ENCODE results near the gene SAXO2.
"Not testable (repeated sequence)": the region's sequence is repeated elsewhere in the genome, so short reads cannot be mapped to it uniquely, and the experiment has no call there.

The SAXO2 gene

DNA sequence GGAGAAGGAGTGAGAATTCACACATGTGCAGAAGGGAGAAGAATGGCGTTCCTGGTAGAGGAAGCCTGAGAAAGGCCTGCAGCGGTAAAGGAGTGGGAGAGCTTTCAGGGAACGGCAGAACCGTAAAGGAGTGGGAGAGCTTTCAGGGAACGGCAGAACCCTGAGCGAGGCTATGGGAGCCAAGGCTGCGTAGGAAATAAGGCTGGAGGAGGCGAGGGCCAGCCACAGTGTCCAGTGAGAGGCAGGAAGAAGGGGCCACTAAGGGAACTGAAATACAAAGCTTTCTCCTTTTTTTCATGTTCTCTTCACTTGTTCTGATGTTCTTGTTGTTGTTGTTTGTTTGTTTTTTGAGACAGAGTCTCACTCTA, 45.1 kb downstream of the SAXO2 start:
- no peaks in the 10 kb centered on the region for H4K20me1 ChIP-seq (ENCODE audit: low read depth, low read length)
- H2AFZ ChIP-seq (ENCODE audit: low read depth, low read length, severe bottlenecking): no peak overlapping the region
- H3K4me2 ChIP-seq (ENCODE audit: low read depth, low read length, poor library complexity, severe bottlenecking): no peak overlapping the region
- H3K27ac ChIP-seq (ENCODE audit: low read depth, low read length): no peak overlapping the region
- no peaks in the 10 kb centered on the region for H3K79me2 ChIP-seq (ENCODE audit: insufficient read depth, low read length)
- H3K27me3 ChIP-seq (ENCODE audit: low read length): no peaks in the 10 kb centered on the region
- no peak overlapping the region for H3K4me3 ChIP-seq (ENCODE audit: insufficient read depth, low read length, poor library complexity, severe bottlenecking)
- no peak overlapping the region for H3K9ac ChIP-seq (ENCODE audit: low read length)
- TF ChIP-seq EZH2phosphoT487 (conservative IDR thresholded peaks at IDR 0.05; ENCODE audit: low read length): no peak
- TF ChIP-seq, protein P1, sequence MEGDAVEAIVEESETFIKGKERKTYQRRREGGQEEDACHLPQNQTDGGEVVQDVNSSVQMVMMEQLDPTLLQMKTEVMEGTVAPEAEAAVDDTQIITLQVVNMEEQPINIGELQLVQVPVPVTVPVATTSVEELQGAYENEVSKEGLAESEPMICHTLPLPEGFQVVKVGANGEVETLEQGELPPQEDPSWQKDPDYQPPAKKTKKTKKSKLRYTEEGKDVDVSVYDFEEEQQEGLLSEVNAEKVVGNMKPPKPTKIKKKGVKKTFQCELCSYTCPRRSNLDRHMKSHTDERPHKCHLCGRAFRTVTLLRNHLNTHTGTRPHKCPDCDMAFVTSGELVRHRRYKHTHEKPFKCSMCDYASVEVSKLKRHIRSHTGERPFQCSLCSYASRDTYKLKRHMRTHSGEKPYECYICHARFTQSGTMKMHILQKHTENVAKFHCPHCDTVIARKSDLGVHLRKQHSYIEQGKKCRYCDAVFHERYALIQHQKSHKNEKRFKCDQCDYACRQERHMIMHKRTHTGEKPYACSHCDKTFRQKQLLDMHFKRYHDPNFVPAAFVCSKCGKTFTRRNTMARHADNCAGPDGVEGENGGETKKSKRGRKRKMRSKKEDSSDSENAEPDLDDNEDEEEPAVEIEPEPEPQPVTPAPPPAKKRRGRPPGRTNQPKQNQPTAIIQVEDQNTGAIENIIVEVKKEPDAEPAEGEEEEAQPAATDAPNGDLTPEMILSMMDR (IDR thresholded peaks at IDR 0.05; ENCODE audit: insufficient read depth, low read length, poor library complexity, severe bottlenecking): no peak
- H3K9me2 ChIP-seq (replicated peaks; ENCODE audit: insufficient read depth, low read length): no peaks in the 10 kb centered on the region
- no peaks in the 10 kb centered on the region for H3K36me3 ChIP-seq (ENCODE audit: low read length)
- no peaks in the 10 kb centered on the region for H3K9me3 ChIP-seq (ENCODE audit: insufficient read depth, low read length)
- no peaks in the 10 kb centered on the region for H3F3A ChIP-seq (ENCODE audit: insufficient read depth)

DNA sequence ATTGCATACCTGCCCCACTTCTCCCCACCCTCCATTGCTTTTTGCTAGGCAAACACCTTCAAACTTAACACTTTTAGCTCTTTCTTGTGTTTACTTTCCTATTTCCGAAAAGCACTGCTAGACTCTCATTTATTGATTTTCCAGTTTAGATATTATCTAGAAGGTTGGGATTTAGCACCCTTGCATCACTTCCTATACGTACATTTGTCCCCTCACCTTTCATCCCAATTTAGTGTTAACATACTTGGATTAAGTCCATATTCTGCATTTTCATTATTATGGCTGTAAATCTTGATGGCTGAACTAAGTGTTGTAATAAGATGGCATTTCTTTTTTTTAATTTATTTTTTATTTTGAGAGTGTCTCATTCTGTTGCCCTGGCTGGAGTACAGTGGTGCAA, 47.2 kb downstream of the SAXO2 start:
- TF ChIP-seq, protein P1 (IDR thresholded peaks at IDR 0.05; ENCODE audit: insufficient read depth, low read length, poor library complexity, severe bottlenecking): no peak
- TF ChIP-seq EZH2phosphoT487 (conservative IDR thresholded peaks at IDR 0.05; ENCODE audit: low read length): no peak
- no peaks in the 10 kb centered on the region for H3K27me3 ChIP-seq (ENCODE audit: low read length)
- H3K4me2 ChIP-seq (ENCODE audit: low read depth, low read length, poor library complexity, severe bottlenecking): no peak overlapping the region
- no peaks in the 10 kb centered on the region for H3K9me2 ChIP-seq (replicated peaks; ENCODE audit: insufficient read depth, low read length)
- no peaks in the 10 kb centered on the region for H3F3A ChIP-seq (ENCODE audit: insufficient read depth)
- no peaks in the 10 kb centered on the region for H4K20me1 ChIP-seq (ENCODE audit: low read depth, low read length)
- H3K36me3 ChIP-seq (ENCODE audit: low read length): no peaks in the 10 kb centered on the region
- H2AFZ ChIP-seq (ENCODE audit: low read depth, low read length, severe bottlenecking): no peak overlapping the region
- no peak overlapping the region for H3K9ac ChIP-seq (ENCODE audit: low read length)
- no peak overlapping the region for H3K4me3 ChIP-seq (ENCODE audit: insufficient read depth, low read length, poor library complexity, severe bottlenecking)
- no peaks in the 10 kb centered on the region for H3K9me3 ChIP-seq (ENCODE audit: insufficient read depth, low read length)
- H3K27ac ChIP-seq (ENCODE audit: low read depth, low read length): no peak overlapping the region
- no peaks in the 10 kb centered on the region for H3K79me2 ChIP-seq (ENCODE audit: insufficient read depth, low read length)

DNA sequence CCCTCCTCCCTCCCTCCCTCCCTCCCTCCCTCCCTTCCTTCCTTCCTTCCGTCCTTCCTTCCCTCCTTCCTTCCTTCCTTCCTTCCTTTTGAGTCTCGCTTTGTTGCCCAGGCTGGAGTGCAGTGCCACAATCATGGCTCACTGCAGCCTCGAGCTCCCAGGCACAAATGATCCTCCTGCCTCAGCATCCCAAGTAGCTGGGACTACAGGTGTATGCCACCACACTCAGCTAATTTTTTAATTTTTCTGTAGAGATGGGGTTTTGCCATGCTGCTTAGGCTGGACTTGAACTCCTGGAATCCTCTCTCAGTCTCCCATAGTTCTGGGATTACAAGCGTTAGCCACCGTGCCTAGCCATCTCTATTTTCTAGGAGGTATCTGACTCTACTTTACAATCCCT, 48.7 kb downstream of the SAXO2 start:
- not testable (repeated sequence) for H3K9me3 ChIP-seq (ENCODE audit: insufficient read depth, low read length); H3K27me3 ChIP-seq (ENCODE audit: low read length); H3K4me2 ChIP-seq (ENCODE audit: low read depth, low read length, poor library complexity, severe bottlenecking); H3K27ac ChIP-seq (ENCODE audit: low read depth, low read length); H3K4me3 ChIP-seq (ENCODE audit: insufficient read depth, low read length, poor library complexity, severe bottlenecking); H3K79me2 ChIP-seq (ENCODE audit: insufficient read depth, low read length); H2AFZ ChIP-seq (ENCODE audit: low read depth, low read length, severe bottlenecking); H3K36me3 ChIP-seq (ENCODE audit: low read length); H3K9me2 ChIP-seq (replicated peaks; ENCODE audit: insufficient read depth, low read length); H4K20me1 ChIP-seq (ENCODE audit: low read depth, low read length); H3K9ac ChIP-seq (ENCODE audit: low read length); H3F3A ChIP-seq (ENCODE audit: insufficient read depth)

DNA sequence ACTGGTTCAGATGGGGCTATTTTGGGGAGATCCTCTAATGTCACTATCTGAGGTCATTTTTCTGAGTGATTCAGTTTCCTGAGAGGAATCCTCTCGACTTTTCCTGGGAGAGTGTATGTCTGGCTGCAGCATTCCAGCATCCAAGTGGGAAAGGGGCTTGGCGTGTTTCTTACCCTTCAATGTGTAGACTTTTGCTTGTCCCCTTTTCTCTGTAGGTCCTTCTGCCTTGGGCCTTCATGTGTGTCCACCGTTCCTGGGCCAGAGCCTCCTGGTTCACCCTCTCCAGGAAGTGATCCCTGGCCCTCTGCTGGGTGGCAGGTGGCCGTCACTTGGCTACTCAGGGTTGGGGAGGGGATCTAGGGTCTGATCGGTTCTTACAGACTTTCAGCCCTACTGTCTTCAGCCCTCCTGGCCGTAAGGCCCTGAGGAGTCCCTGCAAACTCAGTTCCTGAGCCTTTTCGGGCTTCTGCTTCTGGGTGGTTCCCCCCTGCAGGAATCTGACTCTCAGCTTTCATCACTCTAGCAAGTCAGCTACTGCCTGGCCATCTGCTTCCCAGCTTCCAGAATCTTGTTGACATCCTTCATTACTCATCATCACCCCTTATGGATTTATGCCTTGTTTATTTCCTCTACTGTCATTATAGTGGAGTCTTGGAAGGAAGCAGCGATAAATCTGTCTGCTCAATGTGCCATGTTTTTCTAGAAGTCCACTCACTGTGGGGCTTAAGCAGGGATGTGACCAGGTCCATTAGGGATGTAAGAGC, 50.1 kb downstream of the SAXO2 start:
- Histone ChIP-seq H3K27me3 (ENCODE audit: low read length) (no peaks in the 10 kb centered on the region), H3K79me2 (ENCODE audit: insufficient read depth, low read length) (no peaks in the 10 kb centered on the region), H3K4me2 (ENCODE audit: low read depth, low read length, poor library complexity, severe bottlenecking) (no peak overlapping the region), H3K27ac (ENCODE audit: low read depth, low read length) (no peak overlapping the region), H4K20me1 (ENCODE audit: low read depth, low read length) (no peaks in the 10 kb centered on the region), H3K9me2 (replicated peaks; ENCODE audit: insufficient read depth, low read length) (no peaks in the 10 kb centered on the region), H2AFZ (ENCODE audit: low read depth, low read length, severe bottlenecking) (no peak overlapping the region), H3K36me3 (ENCODE audit: low read length) (no peaks in the 10 kb centered on the region), H3K4me3 (ENCODE audit: insufficient read depth, low read length, poor library complexity, severe bottlenecking) (no peak overlapping the region), H3K9ac (ENCODE audit: low read length) (no peak overlapping the region), H3F3A (ENCODE audit: insufficient read depth) (no peaks in the 10 kb centered on the region), H3K9me3 (ENCODE audit: insufficient read depth, low read length) (no peaks in the 10 kb centered on the region)
- no peak for TF ChIP-seq EZH2phosphoT487 (conservative IDR thresholded peaks at IDR 0.05; ENCODE audit: low read length)
- TF ChIP-seq, protein P1 (IDR thresholded peaks at IDR 0.05; ENCODE audit: insufficient read depth, low read length, poor library complexity, severe bottlenecking): no peak

Measured in SU-DHL-6 (cell line).